NCI-H2029 treated with DMSO at 0.1 percent for 48 hours (cell line): Measurements from ENCODE around the gene MLLT3.

Experiments used
- DNase-seq: peaks from one replicate; lab custom pipeline; 2025; lab: John Stamatoyannopoulos, UW

MLLT3 gene

GRCh38 chr9:20335668-20336332, 286.5 kb downstream of the MLLT3 start:
- no peak for DNase-seq

- no peak for DNase-seq
Measured at GRCh38 chr9:20333991-20334390, 288.3 kb downstream of the MLLT3 start.

- no peak for DNase-seq
Measured at GRCh38 chr9:20331095-20331685, 291.1 kb downstream of the MLLT3 start.

- no peak for DNase-seq
Measured at GRCh38 chr9:20330688-20331087, 291.6 kb downstream of the MLLT3 start.

- DNase-seq: no peak
Measured at GRCh38 chr9:20326516-20326915, 295.8 kb downstream of the MLLT3 start.

GRCh38 chr9:20325008-20325407, 297.3 kb downstream of the MLLT3 start:
- no peak for DNase-seq

- DNase-seq: no peak
Measured at GRCh38 chr9:20322212-20322611, 300.1 kb downstream of the MLLT3 start.

GRCh38 chr9:20321423-20322082, 300.7 kb downstream of the MLLT3 start:
- no peak for DNase-seq

GRCh38 chr9:20320921-20321320, 301.4 kb downstream of the MLLT3 start:
- DNase-seq: no peak

- no peak for DNase-seq
Measured at GRCh38 chr9:20319641-20320337, 302.5 kb downstream of the MLLT3 start.

- no peak for DNase-seq
Measured at GRCh38 chr9:20319241-20319640, 303.1 kb downstream of the MLLT3 start.

GRCh38 chr9:20317701-20318100, 304.6 kb downstream of the MLLT3 start:
- no peak for DNase-seq

GRCh38 chr9:20316372-20316771, 305.9 kb downstream of the MLLT3 start:
- no peak for DNase-seq

- DNase-seq: no peak
Measured at GRCh38 chr9:20315677-20316076, 306.6 kb downstream of the MLLT3 start.

GRCh38 chr9:20314981-20315380, 307.3 kb downstream of the MLLT3 start:
- no peak for DNase-seq

- DNase-seq: no peak
Measured at GRCh38 chr9:20313415-20313814, 308.9 kb downstream of the MLLT3 start.

GRCh38 chr9:20312732-20313131, 309.6 kb downstream of the MLLT3 start:
- no peak for DNase-seq

- no peak for DNase-seq
Measured at GRCh38 chr9:20310024-20310423, 312.3 kb downstream of the MLLT3 start.

- no peak for DNase-seq
Measured at GRCh38 chr9:20309124-20309523, 313.2 kb downstream of the MLLT3 start.

- no peak for DNase-seq
Measured at GRCh38 chr9:20307621-20308020, 314.7 kb downstream of the MLLT3 start.

GRCh38 chr9:20305452-20305851, 316.8 kb downstream of the MLLT3 start:
- DNase-seq: no peak

GRCh38 chr9:20303996-20304395, 318.3 kb downstream of the MLLT3 start:
- no peak for DNase-seq

GRCh38 chr9:20303066-20303465, 319.2 kb downstream of the MLLT3 start:
- DNase-seq: no peak
